Right ventricle myocardium superior (tissue), 1 donor: ENCODE data around the gene ZBTB39. TPM values are rescaled to one million over a fixed set of nuclear protein-coding genes. Genes with fewer than 3 reads are reported as not detected.
A peak's percentile ranks its signal among the peaks of the same experiment; 100 is the strongest.
"Not testable (repeated sequence)": the region's sequence is repeated elsewhere in the genome, so short reads cannot be mapped to it uniquely, and the experiment has no call there.

Source experiments
- ATAC-seq: fragments of 200-7000 bp; cut with Tn5 transposase; one replicate; pipeline ENCODE4 v1.9.1; 2020; ENCODE audit warnings: mild to moderate bottlenecking; ENCODE audit not compliant: poor library complexity
- DNase-seq: peaks from one replicate; pipeline ENCODE4 v3.0.0-alpha.2; 2020
- intact Hi-C: fragments of 100-400 bp; cut with DNase I; formaldehyde crosslinking; loops from one replicate; pipeline ENCODE4 v1.11.2; 2022
- long read RNA-seq: library from polyadenylated mRNA; unstranded; transcript quantifications from one replicate; pipeline ENCODE4 v2.0.0, GENCODE V29; 2021
- total RNA-seq: library from RNA; stranded (reverse); fragmentation: NEBNext Ultra II Directional; extraction: Animal tissue kit (Norgen Biotek cat#: 25700); gene quantifications from one replicate; pipeline ENCODE4 v1.2.1, GENCODE V29; 2021
- donor health status: DM: no; HTN: yes; CAD: no; lungs with severe emphysema.

ZBTB39 gene, protein sequence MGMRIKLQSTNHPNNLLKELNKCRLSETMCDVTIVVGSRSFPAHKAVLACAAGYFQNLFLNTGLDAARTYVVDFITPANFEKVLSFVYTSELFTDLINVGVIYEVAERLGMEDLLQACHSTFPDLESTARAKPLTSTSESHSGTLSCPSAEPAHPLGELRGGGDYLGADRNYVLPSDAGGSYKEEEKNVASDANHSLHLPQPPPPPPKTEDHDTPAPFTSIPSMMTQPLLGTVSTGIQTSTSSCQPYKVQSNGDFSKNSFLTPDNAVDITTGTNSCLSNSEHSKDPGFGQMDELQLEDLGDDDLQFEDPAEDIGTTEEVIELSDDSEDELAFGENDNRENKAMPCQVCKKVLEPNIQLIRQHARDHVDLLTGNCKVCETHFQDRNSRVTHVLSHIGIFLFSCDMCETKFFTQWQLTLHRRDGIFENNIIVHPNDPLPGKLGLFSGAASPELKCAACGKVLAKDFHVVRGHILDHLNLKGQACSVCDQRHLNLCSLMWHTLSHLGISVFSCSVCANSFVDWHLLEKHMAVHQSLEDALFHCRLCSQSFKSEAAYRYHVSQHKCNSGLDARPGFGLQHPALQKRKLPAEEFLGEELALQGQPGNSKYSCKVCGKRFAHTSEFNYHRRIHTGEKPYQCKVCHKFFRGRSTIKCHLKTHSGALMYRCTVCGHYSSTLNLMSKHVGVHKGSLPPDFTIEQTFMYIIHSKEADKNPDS
- 3.0 TPM for total RNA-seq
- long read RNA-seq, full-length matches to known transcripts: 3 of 4 reads
- long read RNA-seq, partial matches to known transcripts: 0 of 4 reads
- long read RNA-seq, other reads (novel, unspliced or antisense): 1 of 4 reads

DNA sequence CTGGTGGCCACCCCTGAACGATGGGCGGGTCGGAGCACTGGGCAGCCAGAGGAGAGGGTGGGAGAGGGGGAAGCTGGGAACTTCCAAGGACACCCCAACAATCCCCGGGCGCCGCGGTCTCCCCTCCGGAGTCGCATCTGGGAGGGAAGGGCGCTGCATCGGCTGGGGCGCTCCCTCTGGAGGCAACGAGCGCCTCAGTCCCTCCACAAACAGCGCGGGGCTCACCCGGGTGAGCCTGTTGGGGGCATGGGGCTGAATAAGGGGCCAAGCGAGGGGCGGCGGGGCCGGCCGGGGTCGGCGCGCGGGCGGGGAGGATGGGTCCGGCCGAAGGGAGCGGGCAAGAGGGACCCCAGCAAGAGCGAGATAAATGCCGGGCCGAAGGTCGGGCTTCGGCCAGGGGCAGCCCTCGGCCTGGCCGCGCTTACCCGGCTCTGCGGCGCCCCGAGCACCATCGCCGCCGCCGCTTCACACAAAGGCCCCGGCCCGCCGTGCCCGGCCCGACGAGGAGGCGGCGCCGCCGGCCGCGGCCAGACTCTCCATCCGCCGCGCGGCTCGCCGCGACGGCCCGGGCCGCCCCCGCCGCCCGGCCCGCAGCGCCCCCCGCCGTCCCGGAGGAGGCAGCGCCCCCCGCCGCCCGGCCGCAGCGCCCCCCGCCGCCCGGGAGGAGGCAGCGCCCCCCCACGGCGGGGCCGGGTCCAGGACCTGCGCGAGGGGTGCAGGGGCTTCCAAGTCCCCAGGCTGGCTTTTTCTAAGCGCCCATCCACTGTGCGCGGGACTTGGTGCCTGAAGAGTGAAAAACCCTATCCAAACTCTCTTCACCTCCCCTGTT is at the start of gene ZBTB39:
Gene ZBTB39 (minus strand): TSS at position 567 of the 829 bp plus-strand sequence. CDS start 1,629 bp downstream, outside the sequence.
- peak; percentile 73 for DNase-seq
- intact Hi-C loops: no loop called here
- peak; percentile 91 for ATAC-seq

DNA sequence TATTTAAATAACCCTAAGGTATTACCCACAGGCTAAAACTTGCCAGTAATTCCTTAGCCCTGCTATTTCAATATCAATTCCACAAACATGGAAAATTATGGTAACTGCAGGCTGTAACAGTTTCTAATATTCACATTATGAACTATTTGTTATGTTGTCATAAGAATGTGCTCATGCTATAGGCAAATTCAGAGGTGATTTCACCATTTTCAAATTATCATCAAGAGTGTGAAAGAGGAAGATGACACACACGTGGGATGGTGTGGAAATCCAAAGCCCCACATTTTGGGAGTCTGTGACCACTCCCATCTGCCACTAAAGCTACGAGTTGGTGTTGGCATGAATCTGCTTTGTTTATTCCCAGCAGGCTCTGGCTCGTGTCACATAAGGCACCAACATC is 49.5 kb upstream of the ZBTB39 start:
- DNase-seq (no peak), ATAC-seq (no peak)
- intact Hi-C loops: no loop called here

GRCh38 chr12:57053901-57054300 is 47.6 kb upstream of the ZBTB39 start:
- ATAC-seq, DNase-seq, intact Hi-C loops: not testable (repeated sequence)

GRCh38 chr12:57053146-57053545 is 46.8 kb upstream of the ZBTB39 start:
- intact Hi-C loops, ATAC-seq, DNase-seq: not testable (repeated sequence)

GRCh38 chr12:57051011-57051410 is 44.7 kb upstream of the ZBTB39 start:
- intact Hi-C loops: no loop called here
- no peak for DNase-seq
- ATAC-seq: no peak

DNA sequence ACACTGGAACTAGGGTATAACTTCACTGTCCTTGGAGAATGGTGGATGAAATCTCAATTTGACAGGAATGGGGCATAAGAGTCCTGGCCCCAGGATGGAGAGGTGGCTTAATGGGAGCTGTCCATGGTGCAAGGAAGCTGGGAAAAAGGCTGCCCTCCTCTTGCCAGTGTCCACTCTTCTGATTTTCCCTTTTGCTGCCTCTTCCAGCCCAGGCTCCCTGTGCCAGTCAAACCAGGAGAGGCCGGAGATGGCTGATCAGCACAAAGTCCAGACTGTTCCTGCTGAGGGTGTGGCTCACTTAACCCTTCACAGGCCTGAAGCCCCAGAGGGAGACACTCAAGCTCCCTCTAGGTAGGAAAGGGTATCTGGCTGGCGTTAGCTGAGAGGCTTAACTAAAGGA is 43.5 kb upstream of the ZBTB39 start, which contains the start of gene MYO1A:
Gene MYO1A (minus strand): TSS at position 240 of the 400 bp plus-strand sequence. CDS start 1,806 bp downstream, outside the sequence.
- intact Hi-C loops: no loop called here
- ATAC-seq (no peak), DNase-seq (no peak)

DNA sequence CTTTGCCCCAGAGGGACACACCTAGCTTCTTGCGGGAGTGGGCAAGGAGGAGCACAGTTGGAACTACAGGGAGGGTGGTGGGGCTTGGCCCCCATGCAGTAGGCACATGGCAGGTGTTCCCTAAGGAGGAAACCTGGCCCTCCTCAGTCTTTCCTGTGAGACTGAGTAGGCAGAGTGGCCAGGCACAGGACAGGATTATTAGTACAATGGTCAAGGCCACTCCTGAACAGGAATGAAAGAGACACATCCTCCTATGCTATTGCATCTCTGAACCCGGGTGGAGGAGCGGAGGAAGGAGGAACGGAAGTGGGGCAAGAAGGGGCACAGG is 42.7 kb upstream of the ZBTB39 start:
- intact Hi-C loops: no loop called here
- no peak for ATAC-seq
- no peak for DNase-seq

GRCh38 chr12:57048423-57049118 is 42.2 kb upstream of the ZBTB39 start:
- intact Hi-C loops: no loop called here
- ATAC-seq (no peak), DNase-seq (no peak)

GRCh38 chr12:57047981-57048380 is 41.6 kb upstream of the ZBTB39 start:
- intact Hi-C loops: no loop called here
- ATAC-seq: no peak
- no peak for DNase-seq

GRCh38 chr12:57046947-57047890 is 40.9 kb upstream of the ZBTB39 start:
- intact Hi-C loops: no loop called here
- peak; percentile 52 for ATAC-seq

GRCh38 chr12:57046086-57046791 is 39.9 kb upstream of the ZBTB39 start:
- intact Hi-C loops: no loop called here
- DNase-seq: no peak
- peak; percentile 26 for ATAC-seq

More at GRCh38 chr12:57046947-57047890, 40.9 kb upstream of the ZBTB39 start:
- no peak for DNase-seq

GRCh38 chr12:57044889-57045288 is 38.5 kb upstream of the ZBTB39 start:
- intact Hi-C loops: no loop called here
- DNase-seq (no peak), ATAC-seq (no peak)

- intact Hi-C loops: no loop called here
- ATAC-seq (no peak), DNase-seq (no peak)
Measured at GRCh38 chr12:57044468-57044867, 38.1 kb upstream of the ZBTB39 start.

- intact Hi-C loops: no loop called here
- ATAC-seq: no peak
Measured at GRCh38 chr12:57042695-57043094, 36.3 kb upstream of the ZBTB39 start.

DNA sequence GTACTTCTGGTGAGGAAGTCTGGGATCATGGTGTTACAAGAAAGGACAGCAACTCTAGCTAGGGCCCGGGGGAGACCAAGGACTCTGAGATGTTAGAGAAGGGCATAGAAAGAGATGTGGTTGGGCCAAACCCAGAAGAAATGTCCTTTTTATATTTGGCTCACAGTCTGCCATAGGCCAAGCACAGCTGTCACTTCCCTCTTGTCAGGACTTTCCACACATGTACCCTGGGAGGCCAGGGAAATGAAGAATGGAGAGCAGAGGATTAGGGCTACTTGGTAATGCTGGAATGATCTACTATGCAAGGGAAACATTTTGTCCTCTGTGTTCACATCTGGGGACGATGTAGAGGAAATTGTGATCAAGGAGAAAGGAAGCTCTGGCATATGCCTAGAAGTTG is 34.4 kb upstream of the ZBTB39 start:
- no peak for ATAC-seq
- DNase-seq: no peak
- intact Hi-C loops: no loop called here

More at GRCh38 chr12:57042695-57043094, 36.3 kb upstream of the ZBTB39 start:
- DNase-seq: no peak

GRCh38 chr12:57040211-57040610 is 33.9 kb upstream of the ZBTB39 start:
- intact Hi-C loops: no loop called here
- no peak for ATAC-seq
- no peak for DNase-seq
